Glutamatergic neuron (in vitro differentiated cells): ENCODE results near the gene KRTAP5-2. TPM values are rescaled to one million over a fixed set of nuclear protein-coding genes. Genes with fewer than 3 reads are reported as not detected.

Source experiments
- DNase-seq: peaks from one replicate; pipeline ENCODE4 v3.0.0; 2022
- H3K27ac Mint-ChIP-seq: one replicate; pipeline ENCODE4 v1.8.0; 2020; ENCODE audit warnings: mild to moderate bottlenecking, mixed read lengths, inconsistent platforms; ENCODE audit not compliant: unreplicated experiment
- H3K27me3 Mint-ChIP-seq: one replicate; pipeline ENCODE4 v1.8.0; 2020; ENCODE audit warnings: mild to moderate bottlenecking, moderate library complexity, mixed read lengths, inconsistent platforms; ENCODE audit not compliant: unreplicated experiment
- H3K36me3 Mint-ChIP-seq: one replicate; pipeline ENCODE4 v1.8.0; 2020; ENCODE audit warnings: mild to moderate bottlenecking, mixed read lengths, inconsistent platforms; ENCODE audit not compliant: unreplicated experiment
- H3K4me1 Mint-ChIP-seq: one replicate; pipeline ENCODE4 v1.8.0; 2020; ENCODE audit warnings: mild to moderate bottlenecking, low read depth, mixed read lengths, inconsistent platforms; ENCODE audit not compliant: unreplicated experiment
- H3K4me3 Mint-ChIP-seq: one replicate; pipeline ENCODE4 v1.8.0; 2020; ENCODE audit warnings: mild to moderate bottlenecking, mixed read lengths, inconsistent platforms; ENCODE audit not compliant: unreplicated experiment
- H3K9me3 Mint-ChIP-seq: one replicate; pipeline ENCODE4 v1.8.0; 2020; ENCODE audit warnings: mild to moderate bottlenecking, moderate library complexity, mixed read lengths, inconsistent platforms; ENCODE audit not compliant: unreplicated experiment
- total RNA-seq: library from RNA; stranded (reverse); fragmentation: NEBNext Ultra II Directional; extraction: Animal tissue kit (Norgen Biotek cat#: 25700); gene quantifications from one replicate; pipeline ENCODE4 v1.2.1, GENCODE V29; 2021; ENCODE audit not compliant: unreplicated experiment
- TF ChIP-seq, protein P1 (sequence below): fragments of 200-600 bp; sonication (generic); IDR thresholded peaks from one replicate; pipeline ENCODE4 v1.5.0; 2021; ENCODE audit not compliant: partially characterized antibody, unreplicated experiment

The KRTAP5-2 gene
- total RNA-seq, 1 donor from 2014 or later: not detected

GRCh38 chr11:1561266-1561665 is 36.8 kb downstream of the KRTAP5-2 start:
- Mint-ChIP-seq H3K36me3 (no peaks in the 10 kb centered on the region), H3K27ac (no peak overlapping the region), H3K9me3 (peaks cover 10% of the 10 kb centered on the region), H3K4me3 (no peak overlapping the region), H3K27me3 (peaks cover 10% of the 10 kb centered on the region), H3K4me1 (peaks cover 8% of the 10 kb centered on the region)
- TF ChIP-seq, protein P1, sequence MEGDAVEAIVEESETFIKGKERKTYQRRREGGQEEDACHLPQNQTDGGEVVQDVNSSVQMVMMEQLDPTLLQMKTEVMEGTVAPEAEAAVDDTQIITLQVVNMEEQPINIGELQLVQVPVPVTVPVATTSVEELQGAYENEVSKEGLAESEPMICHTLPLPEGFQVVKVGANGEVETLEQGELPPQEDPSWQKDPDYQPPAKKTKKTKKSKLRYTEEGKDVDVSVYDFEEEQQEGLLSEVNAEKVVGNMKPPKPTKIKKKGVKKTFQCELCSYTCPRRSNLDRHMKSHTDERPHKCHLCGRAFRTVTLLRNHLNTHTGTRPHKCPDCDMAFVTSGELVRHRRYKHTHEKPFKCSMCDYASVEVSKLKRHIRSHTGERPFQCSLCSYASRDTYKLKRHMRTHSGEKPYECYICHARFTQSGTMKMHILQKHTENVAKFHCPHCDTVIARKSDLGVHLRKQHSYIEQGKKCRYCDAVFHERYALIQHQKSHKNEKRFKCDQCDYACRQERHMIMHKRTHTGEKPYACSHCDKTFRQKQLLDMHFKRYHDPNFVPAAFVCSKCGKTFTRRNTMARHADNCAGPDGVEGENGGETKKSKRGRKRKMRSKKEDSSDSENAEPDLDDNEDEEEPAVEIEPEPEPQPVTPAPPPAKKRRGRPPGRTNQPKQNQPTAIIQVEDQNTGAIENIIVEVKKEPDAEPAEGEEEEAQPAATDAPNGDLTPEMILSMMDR: no peak
- DNase-seq: no peak

- H3K27ac Mint-ChIP-seq: no peak overlapping the region
- H3K4me1 Mint-ChIP-seq: peaks cover 6% of the 10 kb centered on the region
- H3K9me3 Mint-ChIP-seq: peaks cover 8% of the 10 kb centered on the region
- TF ChIP-seq, protein P1: no peak
- no peak overlapping the region for H3K4me3 Mint-ChIP-seq
- peak; percentile 21 for DNase-seq
- peaks cover 10% of the 10 kb centered on the region for H3K27me3 Mint-ChIP-seq
- no peaks in the 10 kb centered on the region for H3K36me3 Mint-ChIP-seq
These were observed 37.3 kb downstream of the KRTAP5-2 start for GRCh38 chr11:1560649-1561251.

GRCh38 chr11:1560002-1560648 is 38.0 kb downstream of the KRTAP5-2 start:
- Mint-ChIP-seq H3K36me3 (no peaks in the 10 kb centered on the region), H3K4me1 (peaks cover 5% of the 10 kb centered on the region), H3K4me3 (no peak overlapping the region), H3K27ac (no peak overlapping the region), H3K9me3 (peaks cover 8% of the 10 kb centered on the region), H3K27me3 (peaks cover 10% of the 10 kb centered on the region)
- TF ChIP-seq, protein P1: no peak
- peak; percentile 23 for DNase-seq

DNA sequence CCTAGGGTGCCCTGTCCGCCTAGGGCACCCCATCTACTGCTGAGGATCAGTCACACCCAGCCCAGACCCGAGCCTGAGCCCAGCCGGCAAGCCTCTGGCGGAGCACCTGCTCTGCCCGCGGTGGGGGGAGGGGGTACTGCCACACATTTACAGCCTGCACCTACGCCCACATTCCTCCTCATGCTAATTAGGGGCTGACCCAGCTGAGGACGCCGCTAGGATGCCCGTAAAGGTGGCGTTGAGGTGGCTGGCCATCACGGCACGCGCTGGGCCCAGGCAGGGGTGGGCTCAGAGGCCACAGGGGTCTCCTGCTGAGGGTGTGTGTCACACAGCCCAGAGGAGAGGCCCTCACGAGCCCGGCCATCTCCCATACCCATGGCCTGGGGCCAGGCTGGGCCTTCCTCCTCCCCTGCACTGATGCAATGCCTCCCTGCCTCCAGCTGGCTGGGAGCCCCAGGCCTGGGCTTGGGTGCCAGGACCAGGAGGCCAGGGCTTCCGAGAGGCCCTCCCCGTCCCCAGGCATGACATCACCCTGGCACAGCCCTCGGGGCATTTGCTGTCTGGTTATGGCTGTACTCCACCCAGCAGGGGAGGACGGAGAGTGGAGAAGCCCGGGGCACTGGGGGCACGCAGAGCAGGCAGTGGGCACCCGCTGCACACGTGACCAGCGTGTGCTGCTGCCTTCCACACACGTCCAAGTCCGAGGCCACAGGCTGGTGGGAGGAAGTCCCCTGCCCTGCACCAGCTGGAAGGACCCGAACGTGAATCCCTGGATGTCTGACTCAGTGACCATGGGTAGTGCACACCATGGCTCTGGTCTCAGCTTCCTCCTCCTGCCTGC is 38.8 kb downstream of the KRTAP5-2 start:
- DNase-seq: peak; percentile 22
- Mint-ChIP-seq H3K9me3 (peaks cover 8% of the 10 kb centered on the region), H3K27me3 (peaks cover 11% of the 10 kb centered on the region), H3K4me1 (peaks cover 4% of the 10 kb centered on the region), H3K36me3 (no peaks in the 10 kb centered on the region), H3K27ac (no peak overlapping the region), H3K4me3 (no peak overlapping the region)
- TF ChIP-seq, protein P1: no peak
